GM18511 (cell line): ENCODE results near the gene DMRT2.

Source experiments
- ATAC-seq: cut with Tn5 transposase; IDR thresholded peaks from one replicate; pipeline ENCODE4 v1.9.1; 2021; ENCODE audit warnings: mild to moderate bottlenecking, moderate library complexity; ENCODE audit not compliant: unreplicated experiment

Gene DMRT2

GRCh38 chr9:1046639-1047572 is 3.3 kb upstream of the DMRT2 start:
- ATAC-seq = no peak

- no peak for ATAC-seq
Measured at GRCh38 chr9:1047591-1048230, 2.4 kb upstream of the DMRT2 start.

- no peak for ATAC-seq
Measured at GRCh38 chr9:1048231-1048619, 1.9 kb upstream of the DMRT2 start.

- ATAC-seq = no peak
Measured at GRCh38 chr9:1048811-1049210, 1.3 kb upstream of the DMRT2 start.

GRCh38 chr9:1049641-1050040 is 516 bp upstream of the DMRT2 start:
- no peak for ATAC-seq

- no peak for ATAC-seq
Measured at GRCh38 chr9:1051210-1051583, 1.0 kb downstream of the DMRT2 start.

GRCh38 chr9:1051584-1052275 is 1.6 kb downstream of the DMRT2 start:
- ATAC-seq = no peak

- ATAC-seq = no peak
Measured at GRCh38 chr9:1052365-1053281, 2.5 kb downstream of the DMRT2 start.

GRCh38 chr9:1053282-1053621 is 3.1 kb downstream of the DMRT2 start:
- no peak for ATAC-seq

GRCh38 chr9:1053986-1054425 is 3.8 kb downstream of the DMRT2 start:
- ATAC-seq = no peak

GRCh38 chr9:1055166-1055565 is 5.0 kb downstream of the DMRT2 start:
- ATAC-seq = no peak

- ATAC-seq = no peak
Measured at GRCh38 chr9:1057910-1058309, 7.8 kb downstream of the DMRT2 start.

- ATAC-seq = no peak
Measured at GRCh38 chr9:1058826-1059487, 8.8 kb downstream of the DMRT2 start.

GRCh38 chr9:1065130-1065529 is 15.0 kb downstream of the DMRT2 start:
- ATAC-seq = no peak

- no peak for ATAC-seq
Measured at GRCh38 chr9:1070692-1071091, 20.5 kb downstream of the DMRT2 start.

GRCh38 chr9:1071730-1072129 is 21.6 kb downstream of the DMRT2 start:
- ATAC-seq = no peak

GRCh38 chr9:1073497-1073896 is 23.3 kb downstream of the DMRT2 start:
- no peak for ATAC-seq

- no peak for ATAC-seq
Measured at GRCh38 chr9:1077616-1078015, 27.5 kb downstream of the DMRT2 start.

- no peak for ATAC-seq
Measured at GRCh38 chr9:1083325-1083913, 33.3 kb downstream of the DMRT2 start.

GRCh38 chr9:1085086-1085485 is 34.9 kb downstream of the DMRT2 start:
- no peak for ATAC-seq
